Astrocyte of the cerebellum (primary cell): ENCODE data around the gene MLH1.

ENCODE experiments used
- DNase-seq: peaks from one replicate; pipeline ENCODE4 v3.0.0-alpha.2; 2011; ENCODE audit warnings: low read depth
- H3K4me3 ChIP-seq: 2 replicates; pipeline ENCODE4 v1.5.1; 2011; ENCODE audit warnings: mild to moderate bottlenecking, low read depth, low read length, moderate library complexity
- in situ Hi-C: cut with HindIII; loops from 2 replicates; pipeline ENCODE4 v1.10.0; 2017; ENCODE audit warnings: low sequenced_read_pairs
- TF ChIP-seq, protein P1 (sequence below): IDR thresholded peaks from 2 replicates; pipeline ENCODE4 v1.5.1; 2012; ENCODE audit warnings: low read length, low read depth, moderate library complexity, mild to moderate bottlenecking; ENCODE audit errors: missing control alignments

The MLH1 gene

DNA sequence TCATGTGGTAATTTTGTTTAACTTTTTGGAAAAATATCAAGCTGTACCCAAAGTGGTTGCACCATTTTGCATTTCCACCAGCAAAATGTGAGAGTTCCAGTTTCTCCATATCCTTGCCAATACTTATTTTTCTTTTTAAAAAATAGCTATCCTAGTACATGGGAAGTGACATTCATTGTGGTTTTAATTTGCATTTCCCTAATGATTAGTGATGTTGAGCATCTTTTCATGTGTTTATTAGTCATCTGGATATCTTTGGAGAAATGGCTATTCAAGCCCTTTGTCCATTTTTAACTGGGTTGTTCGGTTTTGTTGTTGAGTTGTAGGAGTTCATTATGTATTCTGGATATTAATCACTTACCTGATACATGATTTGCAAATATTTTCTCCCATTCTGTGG is 29.0 kb upstream of the MLH1 start:
- in situ Hi-C loops: no loop called here
- DNase-seq: no peak
- no peak overlapping the region for H3K4me3 ChIP-seq
- TF ChIP-seq, protein P1, sequence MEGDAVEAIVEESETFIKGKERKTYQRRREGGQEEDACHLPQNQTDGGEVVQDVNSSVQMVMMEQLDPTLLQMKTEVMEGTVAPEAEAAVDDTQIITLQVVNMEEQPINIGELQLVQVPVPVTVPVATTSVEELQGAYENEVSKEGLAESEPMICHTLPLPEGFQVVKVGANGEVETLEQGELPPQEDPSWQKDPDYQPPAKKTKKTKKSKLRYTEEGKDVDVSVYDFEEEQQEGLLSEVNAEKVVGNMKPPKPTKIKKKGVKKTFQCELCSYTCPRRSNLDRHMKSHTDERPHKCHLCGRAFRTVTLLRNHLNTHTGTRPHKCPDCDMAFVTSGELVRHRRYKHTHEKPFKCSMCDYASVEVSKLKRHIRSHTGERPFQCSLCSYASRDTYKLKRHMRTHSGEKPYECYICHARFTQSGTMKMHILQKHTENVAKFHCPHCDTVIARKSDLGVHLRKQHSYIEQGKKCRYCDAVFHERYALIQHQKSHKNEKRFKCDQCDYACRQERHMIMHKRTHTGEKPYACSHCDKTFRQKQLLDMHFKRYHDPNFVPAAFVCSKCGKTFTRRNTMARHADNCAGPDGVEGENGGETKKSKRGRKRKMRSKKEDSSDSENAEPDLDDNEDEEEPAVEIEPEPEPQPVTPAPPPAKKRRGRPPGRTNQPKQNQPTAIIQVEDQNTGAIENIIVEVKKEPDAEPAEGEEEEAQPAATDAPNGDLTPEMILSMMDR: no peak

DNA sequence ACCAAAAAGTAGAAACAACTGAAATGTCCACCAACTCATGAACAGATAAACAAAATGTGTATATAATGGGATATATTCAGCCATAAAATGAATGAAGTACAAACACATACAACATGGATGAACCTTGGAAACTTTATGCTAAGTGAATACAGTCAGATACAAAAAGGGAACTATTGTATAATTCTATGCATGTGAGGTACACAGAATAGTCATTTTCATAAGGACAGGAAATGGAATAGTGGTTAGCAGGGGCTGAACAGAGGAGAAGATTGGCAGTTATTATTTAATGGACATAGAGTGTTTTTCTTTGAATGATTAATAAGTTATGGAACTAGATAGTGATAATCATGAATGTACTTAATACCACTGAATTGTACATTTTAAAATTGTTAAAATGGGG is 28.5 kb upstream of the MLH1 start:
- in situ Hi-C loops: no loop called here
- DNase-seq: no peak
- TF ChIP-seq, protein P1: no peak

DNA sequence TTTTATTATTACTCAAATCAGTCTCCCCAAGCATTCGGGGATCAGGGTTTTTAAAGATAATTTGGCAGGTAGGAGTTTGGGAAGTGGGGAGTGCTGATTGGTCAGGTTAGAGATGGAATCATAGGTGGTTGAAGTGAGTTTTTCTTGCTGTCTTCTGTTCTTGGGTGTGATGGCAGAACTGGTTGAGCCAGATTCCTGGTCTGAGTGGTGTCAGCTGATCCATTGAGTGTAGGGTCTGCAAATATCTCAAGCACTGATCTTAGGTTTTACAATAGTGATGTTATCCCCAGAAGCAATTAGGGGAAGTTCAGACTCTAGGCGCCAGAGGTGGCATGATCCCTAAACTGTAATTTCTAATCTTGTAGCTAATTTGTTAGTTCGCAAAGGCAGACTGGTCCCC is 27.9 kb upstream of the MLH1 start:
- TF ChIP-seq, protein P1: no peak
- no peak overlapping the region for H3K4me3 ChIP-seq
- no peak for DNase-seq
- in situ Hi-C loops: no loop called here

More for the DNA sequence above, 28.5 kb upstream of the MLH1 start:
- H3K4me3 ChIP-seq: no peak overlapping the region

DNA sequence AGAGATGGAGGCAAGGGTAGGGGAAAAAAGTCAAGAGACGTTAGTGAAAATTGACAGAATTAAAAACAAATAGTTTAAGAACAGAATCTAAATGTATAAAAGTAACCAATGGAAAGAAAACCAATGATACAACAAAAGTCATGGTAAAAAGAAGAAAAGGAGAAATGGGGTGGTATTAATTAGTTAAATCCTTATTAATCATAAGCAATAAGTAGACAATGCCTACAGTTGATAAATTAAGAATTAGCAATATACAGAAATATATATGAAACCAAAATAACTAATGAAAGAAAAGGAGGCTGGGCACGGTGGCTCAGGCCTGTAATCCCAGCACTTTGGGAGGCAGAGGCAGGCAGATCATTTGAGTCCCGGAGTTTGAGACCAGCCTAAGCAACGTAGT is 24.2 kb upstream of the MLH1 start:
- no peak overlapping the region for H3K4me3 ChIP-seq
- in situ Hi-C loops: no loop called here
- TF ChIP-seq, protein P1: no peak
- no peak for DNase-seq

DNA sequence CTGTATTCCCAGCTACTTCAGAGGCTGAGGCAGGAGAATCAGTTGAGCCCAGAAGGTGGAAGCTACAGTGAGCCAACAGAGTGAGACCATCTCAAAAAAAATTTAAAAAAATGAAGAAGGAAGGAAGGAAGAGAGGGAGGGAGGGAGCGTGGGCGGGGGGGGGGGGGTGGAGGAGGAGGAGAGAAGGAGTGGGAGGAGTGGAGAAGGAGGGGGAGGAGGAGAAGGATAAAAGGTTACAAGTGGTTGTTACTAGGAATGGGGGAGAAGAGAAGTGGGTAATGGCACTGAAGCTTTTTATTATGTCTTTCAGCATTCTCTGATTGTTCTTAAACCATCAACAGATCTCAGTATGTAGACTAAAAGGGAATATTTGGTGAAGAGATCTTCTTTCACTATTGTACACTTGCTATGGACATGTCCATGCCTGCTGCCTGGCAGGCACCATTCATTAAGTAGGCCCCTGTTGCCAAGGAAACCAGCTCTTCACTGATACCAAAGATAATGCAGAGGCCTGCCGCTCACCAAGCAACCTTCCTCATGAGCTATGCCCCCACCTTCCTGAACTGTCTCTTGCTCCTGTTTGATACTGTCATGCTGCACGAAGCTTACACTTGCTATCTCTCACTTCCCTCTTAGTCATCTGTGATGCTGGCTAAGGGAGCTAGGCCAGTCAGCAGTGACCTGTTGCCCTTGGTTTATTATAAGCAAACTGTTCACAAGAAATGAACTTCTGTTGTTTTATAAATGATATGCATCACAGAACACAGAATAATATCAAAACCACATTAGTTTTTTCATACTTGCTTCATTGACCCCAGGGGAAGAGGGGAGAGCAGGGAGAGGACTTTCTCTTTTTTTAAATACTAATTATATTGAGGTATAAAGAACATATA is 23.5 kb upstream of the MLH1 start:
- in situ Hi-C loops: no loop called here
- DNase-seq: no peak
- TF ChIP-seq, protein P1: no peak
- no peak overlapping the region for H3K4me3 ChIP-seq

DNA sequence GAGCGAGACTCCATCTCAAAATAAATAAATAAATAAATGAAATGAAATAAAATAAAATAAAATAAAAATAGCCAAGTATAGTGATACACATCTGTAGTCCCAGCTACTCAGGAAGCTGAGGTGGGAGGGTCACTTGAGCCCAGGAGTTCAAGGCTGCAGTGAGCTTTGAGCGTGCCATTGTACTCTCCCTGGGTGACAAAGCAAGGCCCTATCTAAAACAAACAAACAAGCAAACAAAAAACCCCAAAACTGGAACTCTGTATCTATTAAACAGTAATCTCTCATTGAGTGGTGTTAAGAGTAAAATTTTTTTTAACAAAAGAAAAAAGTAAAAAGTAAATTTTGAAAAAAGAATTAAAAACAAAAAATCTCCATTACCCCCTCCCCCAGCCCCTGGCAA is 21.2 kb upstream of the MLH1 start:
- in situ Hi-C loops: no loop called here
- TF ChIP-seq, protein P1: no peak
- no peak overlapping the region for H3K4me3 ChIP-seq
- no peak for DNase-seq
